Right ventricle myocardium superior (tissue), 1 donor: ENCODE measurements around the gene CD8A. TPM values are rescaled to one million over a fixed set of nuclear protein-coding genes. Genes with fewer than 3 reads are reported as not detected.

Experiments used
- ATAC-seq: fragments of 200-7000 bp; cut with Tn5 transposase; one replicate; pipeline ENCODE4 v1.9.1; 2020; ENCODE audit warnings: mild to moderate bottlenecking; ENCODE audit not compliant: poor library complexity
- DNase-seq: peaks from one replicate; pipeline ENCODE4 v3.0.0-alpha.2; 2020
- intact Hi-C: fragments of 100-400 bp; cut with DNase I; formaldehyde crosslinking; loops from one replicate; pipeline ENCODE4 v1.11.2; 2022
- total RNA-seq: library from RNA; stranded (reverse); fragmentation: NEBNext Ultra II Directional; extraction: Animal tissue kit (Norgen Biotek cat#: 25700); gene quantifications from one replicate; pipeline ENCODE4 v1.2.1, GENCODE V29; 2021
- donor health status: DM: no; HTN: yes; CAD: no; lungs with severe emphysema.

The CD8A gene
- total RNA-seq, 1 donor from 2014 or later: 0.51 TPM

DNA sequence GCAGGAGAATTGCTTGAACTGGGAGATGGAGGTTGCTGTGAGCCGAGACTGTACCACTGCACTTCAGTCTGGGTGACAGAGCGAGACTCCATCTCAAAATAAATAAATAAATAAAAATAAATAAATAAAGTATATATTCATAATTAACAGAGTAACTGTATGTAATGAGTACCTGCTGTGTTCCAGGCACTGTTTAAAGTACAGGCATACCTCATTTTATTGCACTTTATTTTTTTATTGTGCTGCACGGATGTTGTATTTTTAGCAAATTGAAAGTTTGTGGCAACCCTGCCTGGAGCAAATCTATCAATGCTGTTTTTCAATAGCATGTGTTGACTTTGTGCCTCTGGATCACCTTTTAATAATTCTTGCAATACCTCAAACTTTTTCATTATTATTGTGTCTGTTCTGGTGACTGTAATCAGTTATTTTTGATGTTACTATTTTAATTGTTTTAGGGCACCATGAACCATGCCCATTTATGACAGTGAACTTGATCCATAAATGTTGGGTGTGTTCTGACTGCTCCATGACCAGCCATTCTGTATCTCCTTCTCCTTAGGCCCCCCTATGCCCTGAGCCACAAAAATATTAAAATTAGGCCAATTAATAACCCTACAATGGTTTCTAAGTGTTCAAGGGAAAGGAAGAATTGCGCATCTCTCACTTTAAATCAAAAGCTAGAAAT is 27.5 kb upstream of the CD8A start:
- ATAC-seq (no peak), DNase-seq (no peak)
- intact Hi-C loops: no loop called here

DNA sequence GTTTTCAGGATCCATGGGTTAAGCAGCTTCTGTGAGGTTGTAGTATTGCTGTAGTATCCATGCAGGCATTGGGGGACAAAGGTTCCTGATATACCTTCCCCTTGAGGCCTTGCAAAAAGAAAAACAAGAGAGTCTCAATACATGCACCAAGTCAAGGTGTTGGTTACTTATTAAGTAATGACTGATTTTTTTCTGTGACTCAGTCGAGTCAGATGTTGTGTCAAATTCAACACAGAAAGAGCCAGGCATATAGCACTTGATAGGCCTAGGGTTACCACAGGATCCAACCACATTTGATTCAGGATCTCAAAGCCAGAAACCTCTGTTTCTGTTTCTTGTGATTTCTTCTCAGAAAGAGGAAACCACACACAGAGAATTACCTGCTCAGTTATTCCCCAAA is 24.9 kb upstream of the CD8A start:
- intact Hi-C loops: no loop called here
- DNase-seq (no peak), ATAC-seq (no peak)

DNA sequence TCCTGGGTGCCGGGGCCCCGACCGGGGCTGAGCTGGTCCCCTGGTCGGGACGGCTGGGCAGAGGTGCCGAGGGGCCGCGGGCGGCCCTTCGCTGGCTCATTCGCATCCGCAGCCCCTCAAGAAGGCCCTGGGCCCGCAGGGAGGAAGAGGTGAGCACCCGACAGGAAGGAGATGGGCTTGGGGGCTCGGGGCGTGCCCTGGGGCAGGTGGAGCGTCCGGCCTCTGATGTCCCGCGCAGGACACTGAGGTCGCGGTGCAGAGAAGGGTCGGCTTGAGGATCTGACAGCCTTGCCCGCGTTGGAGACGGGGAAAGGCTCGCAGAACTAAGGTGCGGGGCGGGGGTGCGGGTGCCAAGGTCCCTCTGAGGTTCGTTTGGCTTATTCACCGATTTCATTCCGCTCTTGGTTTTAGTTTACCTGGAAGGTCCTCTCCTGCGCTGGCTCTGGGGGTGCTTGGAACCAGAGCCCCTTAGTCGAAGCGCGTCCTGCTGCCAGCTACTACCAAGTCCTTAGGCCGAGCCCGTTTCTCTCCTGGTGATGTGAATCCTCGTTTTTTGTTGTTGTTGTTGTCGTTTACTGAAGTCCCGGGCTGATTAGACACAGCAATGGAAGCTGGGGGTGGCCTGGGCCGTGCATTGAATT is 18.9 kb upstream of the CD8A start:
- DNase-seq: no peak
- intact Hi-C loops: no loop called here
- no peak for ATAC-seq

DNA sequence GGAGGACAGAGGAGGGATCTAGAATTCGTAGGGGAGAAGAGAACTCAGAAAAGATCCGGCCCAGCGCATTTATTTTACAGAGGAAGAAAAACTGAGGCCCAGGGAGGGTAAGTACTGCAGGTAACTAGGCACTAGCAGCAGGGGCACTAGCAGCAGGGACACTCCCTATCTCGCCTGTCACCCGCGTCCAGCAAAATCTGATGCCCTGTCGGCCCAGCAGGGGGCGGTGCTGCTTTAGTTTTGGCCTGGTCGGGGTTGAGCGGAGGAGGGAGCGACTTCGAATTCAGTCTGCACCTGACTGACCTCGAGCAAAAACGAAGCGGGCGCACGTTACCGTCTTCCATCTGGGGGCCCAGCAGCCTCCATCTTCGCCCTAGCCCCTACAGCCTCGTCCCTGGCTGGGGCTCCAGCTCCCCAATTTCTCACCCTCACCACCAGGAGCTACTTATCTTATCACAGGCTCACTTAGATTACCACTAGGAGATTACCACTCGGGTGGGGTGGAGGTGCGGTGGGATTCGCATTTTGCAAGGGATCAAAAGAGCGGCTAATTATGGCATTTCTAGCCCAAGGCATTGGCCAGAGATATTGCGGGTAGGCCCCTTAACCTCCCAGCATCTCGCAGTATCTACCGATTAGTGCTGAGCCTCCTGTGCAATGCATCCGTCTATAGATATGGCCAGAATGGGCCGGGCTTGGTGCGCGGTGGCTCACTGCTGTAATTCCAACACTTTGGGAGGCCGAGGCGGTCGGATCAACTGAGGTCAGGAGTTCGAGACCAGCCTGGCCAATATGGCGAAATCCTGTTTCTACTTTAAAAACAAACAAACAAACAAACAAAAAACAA is 17.8 kb upstream of the CD8A start:
- DNase-seq: peak; percentile 91
- ATAC-seq: peak; percentile 98
- intact Hi-C loops: no loop called here

DNA sequence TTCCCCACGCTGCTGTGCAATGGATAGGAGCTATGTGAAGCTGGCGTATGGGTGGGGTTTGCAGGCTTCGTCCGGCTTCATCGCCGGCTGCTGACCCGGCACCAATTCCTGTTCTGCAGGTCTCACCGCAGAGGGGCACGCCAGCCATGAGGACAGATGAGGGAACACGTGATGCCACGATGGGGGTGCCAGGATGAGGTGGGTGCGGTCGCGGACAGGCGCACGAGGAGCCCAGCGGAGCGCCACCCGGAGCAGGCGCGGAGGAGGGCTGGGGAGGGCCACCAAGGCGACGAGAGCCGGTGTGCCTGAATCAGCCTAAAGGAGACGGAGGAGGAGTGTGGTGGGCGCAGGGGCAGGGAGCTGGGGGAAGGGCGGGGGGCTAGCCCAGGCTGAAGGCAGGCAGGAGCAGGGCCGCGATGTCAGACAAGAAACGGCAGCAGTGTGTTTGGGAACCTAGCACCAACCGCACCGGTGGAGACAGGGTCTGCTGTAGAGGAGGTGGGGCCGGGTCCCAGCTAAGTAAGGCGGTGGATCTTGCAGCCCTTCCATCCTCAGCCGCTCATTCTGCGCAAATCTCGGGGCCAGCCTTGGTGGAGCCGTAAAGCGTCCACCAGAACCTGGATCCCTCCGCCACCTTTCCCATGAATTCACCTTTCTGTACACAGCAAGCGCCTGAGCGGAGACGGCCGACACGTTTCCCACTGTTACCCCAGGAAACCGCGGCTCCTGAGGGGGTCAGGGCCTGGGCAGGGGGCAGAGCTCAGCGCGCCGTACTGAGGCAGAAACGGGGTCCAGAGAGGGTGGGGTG is 17.0 kb upstream of the CD8A start:
- peak; percentile 65 for DNase-seq
- peak; percentile 72 for ATAC-seq
- intact Hi-C loops: no loop called here

DNA sequence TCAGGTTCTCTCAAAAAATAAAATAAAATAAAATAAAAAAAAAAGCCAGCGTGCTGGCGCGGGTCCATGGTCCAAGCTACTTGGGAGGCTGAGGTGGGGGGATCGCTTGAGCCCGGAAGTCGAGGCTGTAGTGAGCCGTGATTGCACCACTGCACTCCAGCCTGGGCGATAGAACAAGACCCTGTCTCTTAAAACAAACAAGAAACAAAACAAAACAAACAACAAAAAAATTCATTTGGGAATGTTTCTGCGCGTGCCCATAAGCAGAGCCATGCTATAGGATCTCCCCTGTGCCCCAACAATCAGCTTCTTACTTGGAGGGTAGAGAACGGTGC is 16.4 kb upstream of the CD8A start:
- no peak for ATAC-seq
- DNase-seq: no peak
- intact Hi-C loops: no loop called here

DNA sequence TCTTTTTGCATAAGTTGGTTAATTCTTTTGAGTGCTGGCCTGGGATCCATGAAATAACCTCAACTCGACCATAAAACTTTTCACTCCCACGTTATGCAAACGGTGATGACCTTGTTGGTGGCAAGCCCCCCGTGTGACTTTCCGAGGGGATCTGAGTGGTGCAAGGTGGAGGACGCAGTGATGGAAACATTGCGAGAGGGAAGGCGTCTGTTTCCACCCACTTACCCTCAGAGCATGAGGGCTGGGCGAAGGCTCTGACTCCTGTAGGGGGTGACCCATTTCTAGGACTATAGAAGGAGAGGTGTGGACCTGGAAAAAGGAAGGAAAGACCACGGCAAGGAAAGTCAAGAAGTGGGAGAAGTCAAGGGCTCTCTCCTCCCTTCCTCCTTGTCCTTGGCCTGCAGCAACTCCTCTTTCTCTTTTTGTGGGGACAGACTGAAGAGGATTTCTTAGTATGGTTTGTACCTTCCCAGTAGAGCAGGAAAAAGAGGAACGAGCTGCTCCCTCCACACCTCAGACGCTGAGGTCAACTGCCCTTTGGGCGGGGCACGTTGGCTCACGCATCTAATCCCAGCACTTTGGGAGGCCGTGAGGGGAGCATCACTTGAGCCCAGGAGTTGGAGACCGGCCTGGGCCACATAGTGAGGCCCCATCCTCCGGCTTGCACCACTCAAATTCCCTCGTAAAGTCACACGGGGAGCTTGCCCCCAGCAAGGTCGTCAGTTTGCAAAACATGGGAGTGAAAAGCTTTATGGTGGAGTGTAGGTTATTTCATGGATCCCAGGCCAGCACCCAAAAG is 15.5 kb upstream of the CD8A start:
- DNase-seq (no peak), ATAC-seq (no peak)
- intact Hi-C loops: no loop called here

DNA sequence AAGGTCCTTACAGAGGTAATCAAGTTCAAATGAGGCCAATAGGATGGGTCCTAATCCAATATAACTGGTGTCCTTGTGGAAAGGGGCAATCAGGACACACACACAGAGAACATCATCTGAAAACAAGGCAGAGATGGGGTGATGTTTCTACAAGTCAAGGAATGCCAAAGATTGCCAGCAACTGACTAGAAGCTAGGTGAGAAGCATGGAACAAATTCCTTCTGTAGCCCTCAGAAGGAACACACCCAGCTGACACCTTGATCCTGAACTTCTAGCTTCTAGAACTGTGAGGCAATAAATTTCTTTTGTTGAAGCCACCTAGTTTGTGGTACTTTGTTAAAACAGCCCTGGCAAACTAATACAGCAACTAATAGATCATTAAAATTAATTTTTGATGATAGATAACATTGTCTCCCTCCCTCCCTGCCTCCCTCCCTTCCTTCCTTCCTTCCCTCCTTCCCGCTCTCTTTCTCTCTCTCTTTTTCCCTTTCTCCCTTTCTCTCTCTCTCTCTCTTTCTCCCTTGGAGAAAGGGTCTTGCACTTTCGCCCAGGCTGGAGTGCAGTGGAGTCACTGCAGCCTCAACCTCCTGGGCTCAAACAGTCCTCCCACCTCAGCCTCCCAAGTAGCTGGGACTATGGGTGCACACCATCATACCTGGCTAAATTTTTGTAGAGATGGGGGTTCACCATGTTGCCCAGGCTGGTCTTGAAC is 10.3 kb upstream of the CD8A start:
- intact Hi-C loops: no loop called here
- DNase-seq (no peak), ATAC-seq (no peak)

DNA sequence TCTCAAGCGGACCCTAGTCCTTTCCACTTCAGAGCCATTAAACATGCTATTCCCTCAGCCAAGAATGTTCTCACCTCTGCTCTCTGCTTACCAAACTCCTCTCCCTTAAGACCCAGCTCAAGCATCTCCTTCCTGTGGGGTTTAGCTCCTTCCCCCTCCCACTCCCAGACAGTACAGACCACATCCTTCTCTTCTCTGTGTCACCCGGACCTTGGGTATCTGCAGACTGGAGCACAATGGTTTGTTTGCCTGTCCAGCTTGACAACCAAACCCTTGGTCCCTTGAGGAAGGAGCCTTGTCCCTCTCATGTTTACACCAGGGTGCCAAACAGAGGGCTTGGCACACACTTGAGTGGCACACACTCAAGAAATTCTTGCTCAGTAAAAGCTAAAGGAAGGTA is 4.1 kb upstream of the CD8A start:
- DNase-seq (no peak), ATAC-seq (no peak)
- intact Hi-C loops: no loop called here

DNA sequence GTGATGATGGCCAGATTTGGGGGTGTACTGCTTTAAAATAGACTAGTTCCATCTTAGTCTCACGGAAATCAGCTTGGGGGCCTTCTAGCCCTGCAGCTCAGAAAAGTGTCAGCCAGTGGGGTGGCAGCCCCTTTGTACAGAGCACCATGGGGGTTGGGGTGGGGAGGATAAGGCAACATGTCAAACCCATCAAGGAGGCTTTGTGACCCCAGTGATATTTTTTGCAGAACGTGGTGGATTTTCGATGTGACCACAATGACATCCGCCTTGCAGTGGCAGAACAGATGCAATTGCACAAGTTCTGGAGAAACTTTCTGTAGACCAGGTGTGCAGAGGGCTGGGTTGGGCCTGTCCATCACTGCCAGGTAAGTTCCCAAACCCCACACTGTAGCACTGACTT is 3.0 kb upstream of the CD8A start:
- DNase-seq (no peak), ATAC-seq (no peak)
- intact Hi-C loops: no loop called here

DNA sequence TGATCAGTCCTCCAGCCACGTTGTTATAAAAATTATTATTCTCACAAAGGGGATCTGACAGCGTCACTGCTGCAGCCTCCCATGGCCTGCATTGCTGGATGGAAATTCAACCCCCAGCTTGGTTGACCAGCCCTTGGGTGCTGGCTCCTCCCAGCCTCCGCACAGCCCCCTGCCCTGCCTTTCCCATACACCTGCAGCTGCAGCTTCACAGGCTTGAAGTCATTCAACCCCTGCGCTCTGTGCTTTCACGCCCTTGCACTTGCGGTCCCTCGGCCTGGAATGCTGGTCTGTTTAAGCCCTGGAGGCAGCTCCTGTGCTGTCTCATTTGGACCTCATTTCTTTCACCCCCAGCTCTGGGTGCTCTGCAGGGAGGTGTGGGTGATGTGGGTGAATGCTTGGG is 860 bp upstream of the CD8A start:
- ATAC-seq (no peak), DNase-seq (no peak)
- intact Hi-C loops: no loop called here

DNA sequence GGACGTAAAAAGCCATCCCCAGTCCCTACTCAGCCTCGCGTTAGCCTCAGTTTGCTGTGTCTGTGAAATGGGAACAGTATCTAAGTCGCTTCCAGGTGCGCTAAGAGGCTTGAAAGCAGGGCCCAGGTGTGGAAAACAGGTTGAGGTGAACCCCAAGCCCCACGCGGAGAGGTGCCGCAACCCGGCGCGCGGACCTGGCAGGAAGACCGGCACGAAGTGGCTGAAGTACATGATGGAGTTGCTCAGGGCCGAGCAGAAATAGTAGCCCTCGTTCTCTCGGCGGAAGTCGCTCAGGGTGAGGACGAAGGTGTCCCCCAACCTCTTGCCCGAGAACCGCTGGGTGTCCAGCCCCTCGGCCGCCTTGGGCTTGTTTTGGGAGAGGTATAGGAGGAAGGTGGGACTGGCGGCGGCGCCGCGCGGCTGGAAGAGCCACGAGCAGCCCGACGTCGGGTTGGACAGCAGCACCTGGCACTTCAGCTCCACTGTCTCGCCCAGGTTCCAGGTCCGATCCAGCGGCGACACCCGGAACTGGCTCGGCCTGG is 508 bp downstream of the CD8A start:
- DNase-seq: no peak
- no peak for ATAC-seq
- intact Hi-C loops: no loop called here

DNA sequence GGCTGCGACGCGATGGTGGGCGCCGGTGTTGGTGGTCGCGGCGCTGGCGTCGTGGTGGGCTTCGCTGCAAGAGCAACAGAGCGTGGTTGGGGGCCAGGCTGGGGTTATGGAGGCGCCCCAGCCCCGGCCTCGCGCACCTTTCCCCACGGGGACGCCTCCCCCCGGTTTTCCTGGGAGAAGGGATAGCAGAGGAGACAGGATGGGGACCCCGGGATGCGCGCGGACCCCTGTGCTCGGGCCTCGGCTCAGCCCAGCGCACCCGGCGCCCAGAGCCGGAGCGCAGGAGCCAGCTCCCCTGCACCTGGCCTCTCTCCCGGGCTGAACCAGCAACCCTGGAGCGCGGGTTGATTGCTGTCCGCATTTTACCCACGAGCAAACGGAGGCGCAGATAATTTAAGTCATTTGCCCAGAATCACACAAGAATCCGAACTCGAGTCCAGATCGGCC is 1.0 kb downstream of the CD8A start:
- DNase-seq: no peak
- no peak for ATAC-seq
- intact Hi-C loops: no loop called here

DNA sequence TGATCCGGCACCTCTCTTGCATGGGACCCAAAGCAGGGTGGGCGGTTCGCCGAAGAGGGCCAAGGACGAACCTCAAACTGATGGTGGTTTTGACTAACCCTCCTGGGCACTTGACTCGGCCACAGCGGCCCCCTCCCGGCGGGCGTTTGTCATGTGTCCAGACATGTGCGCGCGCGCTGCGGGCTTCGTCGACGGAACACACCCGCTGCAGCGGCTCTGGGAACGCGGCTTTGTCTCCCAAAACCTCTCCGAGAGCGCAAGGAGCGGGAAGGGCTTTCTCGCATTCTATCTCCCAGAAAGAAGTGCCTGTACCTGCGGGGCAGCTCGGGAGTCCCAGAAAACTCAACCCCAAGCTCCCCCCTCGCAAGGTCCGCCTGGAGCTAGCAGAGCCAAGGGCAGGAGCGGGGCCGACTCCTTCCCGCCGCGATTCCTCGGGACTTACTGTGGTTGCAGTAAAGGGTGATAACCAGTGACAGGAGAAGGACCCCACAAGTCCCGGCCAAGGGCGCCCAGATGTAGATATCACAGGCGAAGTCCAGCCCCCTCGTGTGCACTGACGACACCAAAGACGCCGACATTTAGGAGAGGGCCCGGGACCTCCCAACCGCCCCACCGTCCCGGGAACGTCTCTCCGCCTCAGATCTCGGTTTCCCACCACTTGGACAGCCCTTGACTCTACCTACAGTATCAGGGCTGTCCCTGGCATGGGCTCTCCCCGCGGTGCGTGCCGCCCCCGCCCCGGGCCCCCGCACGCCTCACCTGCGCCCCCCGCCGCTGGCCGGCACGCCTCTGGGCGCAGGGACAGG is 1.6 kb downstream of the CD8A start:
- intact Hi-C loops: no loop called here
- DNase-seq (no peak), ATAC-seq (peak; percentile 23)

DNA sequence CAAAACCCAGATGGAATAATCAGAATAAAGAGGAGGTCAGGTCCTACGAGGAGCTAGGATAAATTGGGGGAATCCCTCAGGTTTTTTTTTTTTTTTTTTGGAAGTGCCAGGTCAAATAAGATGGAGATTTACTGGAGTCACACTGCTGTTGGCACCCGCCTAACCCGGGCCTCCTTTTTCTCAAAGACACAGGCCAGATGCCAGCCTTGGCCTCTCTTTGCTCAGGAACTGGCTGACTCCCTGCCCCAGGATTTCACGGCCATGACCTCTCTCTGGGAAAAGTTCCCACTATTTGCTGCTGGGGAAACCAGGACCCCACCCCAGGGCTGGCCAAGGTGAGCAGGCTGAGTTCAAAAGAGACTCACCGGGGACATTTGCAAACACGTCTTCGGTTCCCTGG is 2.5 kb downstream of the CD8A start:
- ATAC-seq: peak; percentile 90

DNA sequence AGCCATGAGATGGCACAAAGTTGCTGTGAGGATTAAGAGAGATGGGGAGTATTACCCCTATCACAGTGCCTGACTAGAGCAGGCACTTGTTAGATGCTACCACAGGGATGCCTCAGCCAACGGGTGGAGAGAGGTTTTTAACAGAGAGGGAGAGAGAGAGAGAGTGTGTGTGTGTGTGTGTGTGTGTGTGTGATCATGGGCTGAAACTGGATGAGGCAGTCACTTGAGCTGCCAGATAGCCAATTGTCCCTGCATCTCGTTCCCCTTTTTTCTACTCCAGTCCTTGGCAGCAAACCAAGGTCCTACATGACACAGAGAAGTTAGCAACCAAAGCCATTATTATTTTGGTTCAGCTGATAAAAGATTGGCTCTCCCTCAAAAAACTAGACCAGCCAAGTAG is 3.0 kb downstream of the CD8A start:
- peak; percentile 80 for ATAC-seq
- intact Hi-C loops: no loop called here
- DNase-seq: peak; percentile 46

More for the DNA sequence above, 2.5 kb downstream of the CD8A start:
- DNase-seq: peak; percentile 78
- intact Hi-C loops: no loop called here
